HG03342 (cell line): Measurements from ENCODE around the gene AP2A2.
A peak's percentile ranks its signal among the peaks of the same experiment; 100 is the strongest.

ENCODE experiments used
- ATAC-seq: cut with Tn5 transposase; IDR thresholded peaks from one replicate; pipeline ENCODE4 v1.9.1; 2021; ENCODE audit warnings: mild to moderate bottlenecking, moderate library complexity; ENCODE audit not compliant: unreplicated experiment

The AP2A2 gene

DNA sequence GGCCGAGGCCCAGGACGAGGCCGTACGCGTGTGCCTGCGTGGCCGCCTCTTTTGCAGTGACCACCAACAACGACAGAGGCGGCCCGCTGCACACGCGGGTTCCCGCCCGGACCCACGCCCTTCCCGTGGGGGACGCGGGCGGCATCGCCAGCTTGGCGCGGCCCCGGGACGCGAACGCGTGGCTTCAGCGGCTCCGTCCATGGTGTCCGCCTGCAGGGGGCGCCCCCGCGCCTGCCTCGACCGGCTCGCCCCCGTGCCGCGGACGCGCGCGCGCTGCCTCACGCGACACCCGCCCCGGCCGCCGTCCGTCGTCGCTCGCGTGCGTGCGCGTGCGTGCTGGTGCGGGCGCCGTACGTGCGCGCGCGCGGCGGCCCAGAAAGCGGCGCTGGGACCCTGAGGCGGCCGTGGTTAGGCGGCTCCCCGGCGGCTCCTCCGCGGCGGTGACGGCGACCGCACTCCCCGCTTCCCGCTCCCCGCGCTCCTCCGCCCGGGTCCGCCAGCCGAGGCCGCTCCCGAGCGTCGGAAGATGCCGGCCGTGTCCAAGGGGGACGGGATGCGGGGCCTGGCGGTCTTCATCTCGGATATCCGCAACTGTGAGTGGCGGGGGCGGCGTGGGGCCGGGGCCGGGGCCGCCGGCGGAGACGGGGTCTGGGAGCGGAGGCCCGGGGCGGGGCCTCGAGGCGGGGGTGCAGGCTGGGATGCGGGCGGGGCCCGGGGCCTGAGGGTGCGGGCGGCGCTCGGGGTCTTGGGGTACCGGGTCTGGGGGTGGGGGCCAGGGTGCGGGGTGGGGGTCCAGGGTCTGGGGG, at the start of gene AP2A2:
TSS of gene AP2A2 (plus strand) at position 375 of the 806 bp plus-strand sequence. CDS start at position 527, 152 bp downstream.
- peak; percentile 56 for ATAC-seq

GRCh38 chr11:876545-876944, 49.1 kb upstream of the AP2A2 start:
- no peak for ATAC-seq

- ATAC-seq = no peak
These were observed 48.1 kb upstream of the AP2A2 start for GRCh38 chr11:877565-877964.

- no peak for ATAC-seq
These were observed 45.2 kb upstream of the AP2A2 start for GRCh38 chr11:880447-880846.

- no peak for ATAC-seq
These were observed 43.1 kb upstream of the AP2A2 start for GRCh38 chr11:882596-882995.

- ATAC-seq = no peak
These were observed 42.1 kb upstream of the AP2A2 start for GRCh38 chr11:883527-883926.

DNA sequence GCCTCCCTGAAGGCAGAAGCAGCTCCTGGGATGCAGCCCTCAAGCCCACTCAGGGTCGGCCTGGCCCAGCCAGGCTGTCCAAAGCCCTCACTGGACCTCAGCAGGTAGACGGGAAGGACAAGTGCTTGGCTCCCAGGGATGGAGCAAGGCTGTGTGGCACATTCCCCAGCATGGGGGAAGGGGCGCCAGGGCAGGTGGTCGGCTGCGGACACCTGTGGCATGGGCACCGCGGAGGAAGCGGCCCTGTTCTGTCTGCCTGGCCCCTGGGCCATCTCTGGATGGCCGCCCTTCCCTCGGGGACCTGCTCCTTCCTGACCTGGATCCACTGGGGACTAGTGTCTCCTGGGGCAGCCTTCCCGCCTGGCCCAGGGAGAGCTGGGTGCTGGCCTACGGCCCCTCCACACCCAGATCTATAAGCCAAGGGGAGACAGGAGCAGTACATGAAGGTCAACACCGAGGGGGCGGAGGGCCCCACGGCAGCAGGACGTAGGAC, 41.0 kb upstream of the AP2A2 start:
- no peak for ATAC-seq

GRCh38 chr11:886568-886967, 39.1 kb upstream of the AP2A2 start:
- no peak for ATAC-seq

GRCh38 chr11:887589-887988, 38.1 kb upstream of the AP2A2 start:
- ATAC-seq = no peak

DNA sequence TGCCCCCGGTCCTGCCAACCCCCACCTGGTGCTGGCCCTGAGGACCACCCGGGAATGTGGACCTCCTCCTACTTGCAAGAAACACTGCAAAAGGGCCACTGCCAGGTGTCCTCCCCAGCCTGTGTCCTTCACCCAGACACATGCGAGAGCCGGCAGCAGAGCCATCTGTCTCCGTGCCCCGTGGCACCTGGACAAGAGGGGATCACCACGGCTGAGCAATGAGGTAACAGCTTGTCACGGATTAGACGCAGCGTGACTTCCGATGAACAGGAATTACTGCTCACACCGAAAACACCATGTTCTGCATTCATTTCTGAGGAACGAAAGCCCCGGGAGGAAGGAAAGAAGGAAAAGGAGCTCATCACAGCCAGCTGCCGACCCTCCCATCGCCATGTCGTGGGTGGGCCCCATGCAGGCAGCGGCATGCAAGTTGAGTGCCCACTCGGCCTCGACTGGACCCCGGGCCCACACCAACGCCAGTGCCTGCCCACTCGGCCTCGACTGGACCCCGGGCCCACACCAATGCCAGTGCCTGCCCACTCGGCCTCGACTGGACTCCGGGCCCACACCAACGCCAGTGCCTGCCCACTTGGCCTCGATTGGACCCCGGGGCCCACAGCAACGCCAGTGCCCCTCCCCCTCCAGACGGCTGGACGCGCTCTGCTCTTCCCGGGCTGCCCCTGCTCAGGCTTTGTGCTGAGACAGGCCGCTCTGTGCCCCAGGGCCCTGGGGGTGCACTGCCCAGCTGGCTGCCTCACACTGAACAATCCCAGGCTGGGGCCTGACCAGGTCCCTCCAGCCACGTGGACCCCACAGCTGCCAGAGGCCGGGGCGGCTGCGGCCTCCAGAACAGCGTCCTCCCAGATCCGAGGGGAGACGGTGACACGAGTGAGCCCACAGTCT, 37.1 kb upstream of the AP2A2 start:
- no peak for ATAC-seq

GRCh38 chr11:889257-889656, 36.4 kb upstream of the AP2A2 start:
- no peak for ATAC-seq

DNA sequence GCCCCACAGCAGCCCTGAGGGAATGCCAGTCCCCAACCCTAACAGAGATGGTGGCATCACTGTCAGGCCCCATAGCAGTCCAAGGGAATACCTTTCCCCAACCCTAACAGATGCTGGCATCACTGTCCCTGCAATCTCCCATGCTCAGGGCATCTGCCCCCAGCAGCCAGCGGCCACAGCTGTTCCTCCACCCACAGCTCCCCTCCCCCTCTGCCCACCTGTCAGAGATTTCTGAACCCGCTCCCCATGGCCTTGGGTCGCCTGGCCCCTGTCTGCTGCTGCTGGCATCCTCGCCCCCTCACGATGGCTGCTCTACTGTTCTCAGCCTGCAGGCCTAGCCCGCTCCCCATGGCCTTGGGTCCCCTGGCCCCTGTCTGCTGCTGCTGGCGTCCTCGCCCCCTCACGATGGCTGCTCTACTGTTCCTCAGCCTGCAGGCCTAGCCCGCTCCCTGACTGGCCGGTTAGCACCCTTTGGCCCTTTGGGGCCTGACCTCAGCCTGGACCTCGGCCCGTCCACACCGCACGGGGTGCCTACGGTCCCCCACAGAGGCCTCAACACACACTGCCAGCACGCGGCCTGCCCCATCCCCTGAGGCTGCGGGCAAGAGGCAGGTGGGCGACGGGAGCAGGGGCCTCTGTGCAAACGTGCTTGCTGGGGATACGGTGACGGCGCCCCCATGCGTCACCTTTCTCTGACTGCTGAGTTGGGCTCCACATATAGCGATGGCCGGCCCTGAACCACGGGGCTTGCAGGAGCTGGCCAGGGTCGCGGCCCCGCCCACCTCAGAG, 35.8 kb upstream of the AP2A2 start:
- ATAC-seq = no peak

GRCh38 chr11:890794-891540, 34.7 kb upstream of the AP2A2 start:
- no peak for ATAC-seq

- ATAC-seq = no peak
These were observed 32.5 kb upstream of the AP2A2 start for GRCh38 chr11:893008-893654.

GRCh38 chr11:894575-895201, 31.0 kb upstream of the AP2A2 start:
- no peak for ATAC-seq

DNA sequence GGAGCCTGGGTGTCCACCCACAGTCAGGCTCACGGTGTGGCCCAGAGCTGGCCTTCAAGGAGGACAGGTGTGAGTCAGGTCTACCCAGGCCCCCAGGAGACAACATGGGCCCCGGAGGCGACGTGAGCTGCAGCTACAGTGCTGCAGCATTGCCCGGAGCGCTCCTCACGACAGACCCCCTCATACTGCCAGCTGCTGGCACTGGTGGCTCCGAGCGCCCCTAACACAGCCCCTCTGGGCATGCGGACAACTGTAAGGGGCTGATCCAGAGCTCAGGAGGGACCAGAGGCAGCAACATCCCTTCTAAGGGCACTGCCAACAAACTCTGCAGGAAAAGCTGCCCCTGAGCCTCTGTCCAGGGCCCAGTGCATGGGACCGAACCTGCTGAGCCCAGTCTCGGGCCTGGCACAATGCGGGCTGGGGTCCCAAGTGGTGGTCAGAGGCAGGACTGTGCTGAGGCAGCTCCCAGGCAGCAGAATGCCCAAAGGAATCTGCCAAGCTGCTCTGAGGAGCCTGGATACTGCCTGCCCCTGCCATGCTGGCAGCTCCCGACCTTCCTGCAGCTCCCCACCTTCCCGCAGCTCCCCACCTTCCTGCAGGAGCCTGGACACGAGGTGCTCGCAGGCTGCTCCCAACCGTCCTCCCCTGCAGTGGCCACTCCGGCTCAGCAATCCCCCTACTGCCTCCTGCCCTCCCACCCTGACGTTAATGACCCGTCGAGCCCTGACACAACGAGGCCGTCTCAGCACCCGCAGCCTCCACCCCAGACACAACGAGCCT, 30.1 kb upstream of the AP2A2 start:
- ATAC-seq = no peak

DNA sequence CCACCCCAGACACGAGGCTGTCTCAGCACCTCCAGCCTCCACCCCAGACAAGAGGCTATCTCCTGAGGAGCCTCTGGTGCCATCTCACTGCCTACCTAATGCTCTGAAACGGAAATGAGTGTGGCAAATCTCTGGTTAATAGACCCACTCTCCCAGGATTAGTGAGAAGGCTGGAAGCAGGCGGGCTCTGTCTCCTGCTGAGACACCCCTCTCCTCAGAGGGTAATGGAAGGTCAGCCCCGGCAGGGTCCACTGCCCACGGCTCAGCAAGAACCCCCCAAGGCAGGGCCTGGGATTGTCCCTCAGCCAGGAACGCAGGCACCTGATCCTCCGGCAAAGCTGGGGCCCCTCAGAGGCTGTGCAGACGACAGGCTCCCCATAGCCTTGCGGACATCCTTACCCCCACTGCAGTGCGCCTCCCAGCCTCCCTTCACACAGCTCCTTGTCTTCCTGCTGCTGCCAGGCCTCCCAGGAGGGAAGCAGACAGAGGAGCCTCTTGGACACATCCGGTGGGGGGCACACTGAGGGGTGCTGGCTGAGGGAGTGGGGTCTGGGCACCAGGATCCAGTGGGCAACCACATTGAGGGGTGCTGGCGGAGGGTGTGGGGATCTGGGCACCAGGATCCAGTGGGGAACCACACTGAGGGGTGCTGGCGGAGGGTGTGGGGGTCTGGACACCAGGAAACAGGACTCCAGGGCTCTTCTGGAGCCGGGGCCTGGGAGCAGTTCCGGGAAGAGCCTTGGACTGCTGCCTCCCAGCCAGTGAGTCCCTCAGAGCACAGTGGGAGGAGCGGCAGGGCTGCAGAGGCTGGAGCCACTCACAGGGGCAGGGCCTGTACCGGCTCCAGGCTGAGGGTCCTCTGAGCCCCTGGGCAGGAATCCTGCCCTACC, 28.2 kb upstream of the AP2A2 start:
- ATAC-seq = no peak

DNA sequence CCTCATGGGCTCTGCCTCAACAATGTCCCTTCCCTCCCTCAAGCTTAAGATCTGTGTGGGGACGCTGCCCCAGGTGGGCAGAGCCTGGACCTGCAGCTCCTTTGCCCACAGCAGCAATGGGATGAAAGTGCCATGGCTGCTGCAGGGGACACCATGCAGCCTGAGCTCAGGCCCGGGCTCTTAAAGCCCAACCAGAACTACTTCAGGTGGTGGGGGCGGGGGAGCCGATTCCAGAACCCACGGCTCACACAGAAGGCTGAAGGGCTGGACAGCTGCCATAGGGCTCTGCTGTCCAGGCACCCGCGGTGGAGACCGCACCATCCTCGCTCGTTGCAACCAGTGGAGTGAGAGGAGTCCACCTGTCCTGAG, 27.5 kb upstream of the AP2A2 start:
- no peak for ATAC-seq
